Keratinocyte (primary cell): ENCODE measurements around the gene SLC35A5. TPM values are rescaled to one million over a fixed set of nuclear protein-coding genes. Genes with fewer than 3 reads are reported as not detected.

Experiments used
- DNase-seq: peaks from one replicate; pipeline ENCODE4 v3.0.0-alpha.2; 2011; ENCODE audit warnings: low read depth, missing footprints, low spot score
- FAIRE-seq: peaks from 2 replicates; lab custom pipeline; 2011; peaks lifted over from hg19 to GRCh38; lab: Jason Lieb, UNC
- H2AFZ ChIP-seq: 2 replicates; pipeline ENCODE4 v1.6.0; 2012; ENCODE audit warnings: low read length, control low read depth, inconsistent platforms; ENCODE audit not compliant: control insufficient read depth
- H3K27ac ChIP-seq: 2 replicates; pipeline ENCODE4 v1.5.1; 2011; ENCODE audit warnings: low read length; ENCODE audit not compliant: control insufficient read depth, insufficient read depth
- H3K27me3 ChIP-seq: 3 replicates; pipeline ENCODE4 v1.6.0; 2011; ENCODE audit warnings: low read length; ENCODE audit not compliant: control insufficient read depth, insufficient read depth; ENCODE audit errors: extremely low read depth
- H3K36me3 ChIP-seq, 2 experiments: 2 replicates in 1 of 2; 3 replicates in 1 of 2; pipeline ENCODE4 v1.5.1; 2011; ENCODE audit warnings: low read length in 2 of 2, mild to moderate bottlenecking in 1 of 2; ENCODE audit not compliant: control insufficient read depth in 2 of 2, insufficient read depth in 2 of 2; ENCODE audit errors: extremely low read depth in 1 of 2
- H3K4me1 ChIP-seq: 3 replicates; pipeline ENCODE4 v1.5.1; 2011; ENCODE audit warnings: low read length; ENCODE audit not compliant: control insufficient read depth, insufficient read depth; ENCODE audit errors: extremely low read depth
- H3K4me2 ChIP-seq: 3 replicates; pipeline ENCODE4 v1.6.0; 2011; ENCODE audit warnings: low read depth, low read length; ENCODE audit not compliant: control insufficient read depth, insufficient read depth; ENCODE audit errors: extremely low read depth
- H3K4me3 ChIP-seq, 3 experiments: fragments of 200-600 bp in 1 of 3; sonication (generic) in 1 of 3; 2 replicates in 2 of 3; 3 replicates in 1 of 3; pipeline ENCODE4 v1.5.1; 2011 to 2016; ENCODE audit warnings: low read length in 3 of 3, mild to moderate bottlenecking in 3 of 3, control low read depth in 2 of 3, inconsistent platforms in 1 of 3, low read depth in 1 of 3, mixed read lengths in 1 of 3, mixed run types in 1 of 3, moderate library complexity in 1 of 3; ENCODE audit not compliant: control insufficient read depth in 2 of 3, insufficient read depth in 2 of 3; ENCODE audit errors: extremely low read depth in 1 of 3
- H3K79me2 ChIP-seq: 2 replicates; pipeline ENCODE4 v1.6.0; 2012; ENCODE audit warnings: low read length; ENCODE audit not compliant: control insufficient read depth, insufficient read depth
- H3K9ac ChIP-seq: 3 replicates; pipeline ENCODE4 v1.6.0; 2011; ENCODE audit warnings: low read length; ENCODE audit not compliant: control insufficient read depth, insufficient read depth; ENCODE audit errors: extremely low read depth
- H3K9me1 ChIP-seq: 3 replicates; pipeline ENCODE4 v1.6.0; 2011; ENCODE audit warnings: low read length; ENCODE audit not compliant: control insufficient read depth, insufficient read depth; ENCODE audit errors: extremely low read depth
- H3K9me3 ChIP-seq: 2 replicates; pipeline ENCODE4 v1.5.1; 2012; ENCODE audit warnings: low read depth, low read length; ENCODE audit not compliant: control insufficient read depth
- H4K20me1 ChIP-seq: 3 replicates; pipeline ENCODE4 v1.6.0; 2011; ENCODE audit warnings: low read length; ENCODE audit not compliant: control insufficient read depth, insufficient read depth; ENCODE audit errors: extremely low read depth
- EZH2 ChIP-seq: IDR thresholded peaks from one replicate; pipeline ENCODE4 v1.6.1; 2012; ENCODE audit warnings: inconsistent platforms, mild to moderate bottlenecking, low read length, moderate library complexity
- dilution Hi-C: fragments of 300-500 bp; cut with MboI; formaldehyde crosslinking; loops from one replicate; pipeline ENCODE4 v1.7.0; 2020; ENCODE audit warnings: low sequenced_read_pairs; ENCODE audit not compliant: extremely low pct_ligation_motif_present
- polyA plus RNA-seq, 5 experiments: library from polyadenylated mRNA; depleted of rRNA in 3 of 5; stranded (reverse) in 3 of 5; stranded (forward) in 1 of 5; unstranded in 1 of 5; fragments of >200 nt; gene quantifications; 1 replicate in 1 of 5; 2 replicates in 3 of 5; 3 replicates in 1 of 5; pipeline versions ENCODE4 v1.2.1 to v1.2.3, GENCODE V29; 2011 to 2012; ENCODE audit warnings: missing spikeins in 2 of 5, low read depth in 1 of 5, low replicate concordance in 1 of 5
- TF ChIP-seq, protein P1 (sequence below), 3 experiments: IDR thresholded peaks in 1 of 3; conservative IDR thresholded peaks in 1 of 3; optimal IDR thresholded peaks in 1 of 3; 2 replicates in 2 of 3; 3 replicates in 1 of 3; pipeline versions ENCODE3 to v1.5.1; 2011; ENCODE audit warnings: low read length in 3 of 3, mild to moderate bottlenecking in 3 of 3, moderate library complexity in 2 of 3, control low read depth in 1 of 3, inconsistent platforms in 1 of 3; ENCODE audit not compliant: insufficient read depth in 2 of 3; ENCODE audit errors: extremely low read depth in 1 of 3

The SLC35A5 gene
- polyA plus RNA-seq, 1 donor (not counting 4 experiments of a cell fraction or from before 2014, with no cell fraction given): 31.8 TPM

DNA sequence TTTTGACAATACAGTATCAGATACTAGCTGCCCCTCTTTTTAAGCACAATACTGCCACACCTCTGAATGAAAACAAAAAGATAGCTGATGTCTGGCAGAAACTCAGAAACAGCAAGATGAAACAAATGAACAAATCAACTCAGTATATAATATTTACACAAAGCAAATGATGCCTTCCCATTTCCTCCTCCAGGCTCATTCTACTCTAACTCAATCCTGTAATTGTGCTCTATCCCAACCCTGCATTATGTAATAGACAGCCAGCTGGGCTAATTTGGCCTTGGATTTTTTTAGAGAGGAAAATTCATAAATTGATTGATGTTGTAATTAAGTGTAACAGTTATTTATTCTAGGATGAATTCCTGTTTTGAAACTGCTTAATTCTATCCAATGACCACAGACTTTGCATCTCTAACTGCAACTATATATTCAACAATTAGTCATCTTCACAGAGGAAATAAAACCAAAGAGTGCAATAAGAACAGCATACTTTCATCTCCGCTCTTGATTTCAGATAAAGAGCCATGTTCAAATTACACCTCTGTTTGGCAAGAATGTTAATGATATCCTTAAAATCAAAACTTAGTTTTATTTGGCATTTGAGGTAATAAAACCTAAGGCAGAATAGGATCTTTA lies 6.2 kb upstream of the SLC35A5 start:
- Histone ChIP-seq H3K9ac (no peak overlapping the region), H3K9me1 (no peaks in the 10 kb centered on the region), H3K4me3 (no peak overlapping the region), H2AFZ (no peak overlapping the region), H3K9me3 (no peaks in the 10 kb centered on the region), H3K79me2 (peaks cover 65% of the 10 kb centered on the region), H3K4me1 (peaks cover 13% of the 10 kb centered on the region), H3K27me3 (no peaks in the 10 kb centered on the region), H4K20me1 (no peaks in the 10 kb centered on the region), H3K27ac (no peak overlapping the region), H3K4me2 (no peak overlapping the region), H3K36me3 (peaks cover 0 to 1% of the 10 kb centered on the region in 2 experiments)
- TF ChIP-seq, protein P1, sequence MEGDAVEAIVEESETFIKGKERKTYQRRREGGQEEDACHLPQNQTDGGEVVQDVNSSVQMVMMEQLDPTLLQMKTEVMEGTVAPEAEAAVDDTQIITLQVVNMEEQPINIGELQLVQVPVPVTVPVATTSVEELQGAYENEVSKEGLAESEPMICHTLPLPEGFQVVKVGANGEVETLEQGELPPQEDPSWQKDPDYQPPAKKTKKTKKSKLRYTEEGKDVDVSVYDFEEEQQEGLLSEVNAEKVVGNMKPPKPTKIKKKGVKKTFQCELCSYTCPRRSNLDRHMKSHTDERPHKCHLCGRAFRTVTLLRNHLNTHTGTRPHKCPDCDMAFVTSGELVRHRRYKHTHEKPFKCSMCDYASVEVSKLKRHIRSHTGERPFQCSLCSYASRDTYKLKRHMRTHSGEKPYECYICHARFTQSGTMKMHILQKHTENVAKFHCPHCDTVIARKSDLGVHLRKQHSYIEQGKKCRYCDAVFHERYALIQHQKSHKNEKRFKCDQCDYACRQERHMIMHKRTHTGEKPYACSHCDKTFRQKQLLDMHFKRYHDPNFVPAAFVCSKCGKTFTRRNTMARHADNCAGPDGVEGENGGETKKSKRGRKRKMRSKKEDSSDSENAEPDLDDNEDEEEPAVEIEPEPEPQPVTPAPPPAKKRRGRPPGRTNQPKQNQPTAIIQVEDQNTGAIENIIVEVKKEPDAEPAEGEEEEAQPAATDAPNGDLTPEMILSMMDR (optimal IDR thresholded peaks at IDR 0.05 in 1 of 3, IDR thresholded peaks at IDR 0.05 in 1 of 3, conservative IDR thresholded peaks at IDR 0.05 in 1 of 3; ENCODE audit: extremely low read depth in 1 of 3, insufficient read depth in 2 of 3, low read length in 3 of 3): no peak
- TF ChIP-seq EZH2: no peak
- FAIRE-seq: no peak
- dilution Hi-C loops: no loop called here
- no peak for DNase-seq

DNA sequence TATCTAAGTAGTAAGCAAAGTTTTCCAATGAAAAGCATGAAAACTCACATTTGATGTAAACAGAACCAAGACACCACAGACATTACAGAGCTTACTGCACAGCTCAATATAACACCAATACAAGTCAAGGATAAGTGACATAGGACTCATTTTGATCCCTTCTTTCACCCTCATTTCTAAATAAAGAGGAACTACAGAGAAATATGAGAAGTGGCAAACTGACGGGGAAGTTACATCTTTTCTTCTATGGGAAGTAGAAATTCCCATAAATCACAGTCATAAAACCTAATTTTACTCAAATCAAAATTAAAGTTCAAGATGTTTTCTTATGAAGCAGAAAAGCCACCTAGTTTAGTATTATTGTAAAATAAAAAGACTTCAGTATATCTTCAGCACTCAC lies 3.9 kb upstream of the SLC35A5 start:
- peaks cover 13% of the 10 kb centered on the region for H3K4me1 ChIP-seq
- FAIRE-seq: no peak
- TF ChIP-seq, protein P1 (optimal IDR thresholded peaks at IDR 0.05 in 1 of 3, IDR thresholded peaks at IDR 0.05 in 1 of 3, conservative IDR thresholded peaks at IDR 0.05 in 1 of 3; ENCODE audit: extremely low read depth in 1 of 3, insufficient read depth in 2 of 3, low read length in 3 of 3): no peak
- TF ChIP-seq EZH2: no peak

More for the DNA sequence above, 3.9 kb upstream of the SLC35A5 start:
- no peaks in the 10 kb centered on the region for H3K27me3 ChIP-seq
- no peaks in the 10 kb centered on the region for H3K9me3 ChIP-seq
- H4K20me1 ChIP-seq: no peaks in the 10 kb centered on the region
- H3K36me3 ChIP-seq: no peaks in the 10 kb centered on the region
- H3K9ac ChIP-seq: no peak overlapping the region
- H3K4me2 ChIP-seq: no peak overlapping the region
- dilution Hi-C loops: no loop called here
- no peak overlapping the region for H3K27ac ChIP-seq
- H2AFZ ChIP-seq: no peak overlapping the region
- no peak for DNase-seq
- no peaks in the 10 kb centered on the region for H3K9me1 ChIP-seq
- no peak overlapping the region for H3K4me3 ChIP-seq
- H3K79me2 ChIP-seq: peaks cover 65% of the 10 kb centered on the region
